HCT116 (cell line): Measurements from ENCODE around the gene MAP3K2. TPM values are rescaled to one million over a fixed set of nuclear protein-coding genes. Genes with fewer than 3 reads are reported as not detected.

ENCODE experiments used
- ATAC-seq: fragments of 200-7000 bp; cut with Tn5 transposase; 2 replicates; pipeline ENCODE4 v1.9.1; 2020; ENCODE audit warnings: mild to moderate bottlenecking, moderate library complexity
- BruUV-seq: library from RNA; stranded (reverse); fragments of 400-500 nt; replicated peaks from 2 replicates; lab custom pipeline; 2021; lab: Mats Ljungman, UMichigan
- CTCF ChIA-PET: fragments of 300-600 bp; sonication (Branson Sonifier 250); formaldehyde crosslinking; loops from one replicate; lab custom pipeline; 2021; ENCODE audit warnings: antibody characterized with exemption; lab: Charles Lee
- POLR2A ChIA-PET: fragments of 300-600, 350-600 bp; sonication (Branson Sonifier 250); formaldehyde crosslinking; loops from one replicate; lab custom pipeline; 2021; ENCODE audit warnings: antibody characterized with exemption; lab: Charles Lee
- RAD21 ChIA-PET, 2 experiments: fragments of 300-600 bp; sonication (Branson Sonifier 250); formaldehyde crosslinking; loops; one replicate each; lab custom pipeline; 2023; ENCODE audit warnings: low total read pairs in 2 of 2; ENCODE audit not compliant: uncharacterized antibody in 2 of 2, unreplicated experiment in 2 of 2, low non-redundant PET in 1 of 2; lab: Charles Lee
- DNase-seq: peaks from one replicate; pipeline ENCODE4 v3.0.0-alpha.2; 2010; ENCODE audit warnings: low read depth, low spot score
- H2AFZ ChIP-seq: fragments of 200-600 bp; shearing (Covaris generic), sonication (generic); 2 replicates; pipeline ENCODE4 v1.6.1; 2017; ENCODE audit warnings: low read depth, mixed run types, mixed read lengths, antibody characterized with exemption, low read length; ENCODE audit not compliant: poor library complexity, severe bottlenecking
- H3K27ac ChIP-seq: 2 replicates; pipeline ENCODE4 v1.5.1; 2012; ENCODE audit warnings: low read depth, low read length
- H3K27me3 ChIP-seq: fragments of 200-600 bp; sonication (generic); 2 replicates; pipeline ENCODE4 v1.6.1; 2016; ENCODE audit warnings: mixed run types, low read length, mixed read lengths; ENCODE audit not compliant: insufficient read depth
- H3K36me3 ChIP-seq, 2 experiments: fragments of 200-500 bp in 1 of 2; fragments of 200-600 bp in 1 of 2; sonication (Bioruptor generic) in 1 of 2; sonication (generic) in 1 of 2; 2 replicates each; pipeline versions ENCODE4 v1.5.1 to v1.6.1; 2014 to 2016; ENCODE audit warnings: low read length in 2 of 2, inconsistent platforms in 1 of 2, mixed read lengths in 1 of 2, mixed run types in 1 of 2; ENCODE audit not compliant: insufficient read depth in 2 of 2, control insufficient read depth in 1 of 2
- H3K4me1 ChIP-seq, 2 experiments: fragments of 200-600 bp in 1 of 2; sonication (generic) in 1 of 2; 2 replicates each; pipeline versions ENCODE4 v1.5.1 to v1.6.1; 2012 to 2017; ENCODE audit warnings: low read length in 2 of 2, inconsistent platforms in 1 of 2, mild to moderate bottlenecking in 1 of 2, mixed read lengths in 1 of 2, mixed run types in 1 of 2, moderate library complexity in 1 of 2; ENCODE audit not compliant: insufficient read depth in 2 of 2, control insufficient read depth in 1 of 2
- H3K4me2 ChIP-seq: fragments of 200-600 bp; sonication (generic); 2 replicates; pipeline ENCODE4 v1.6.1; 2017; ENCODE audit warnings: mixed run types, low read length, mixed read lengths
- H3K4me3 ChIP-seq, 2 experiments: fragments of 200-600 bp in 1 of 2; sonication (generic) in 1 of 2; replicated peaks in 1 of 2; 2 replicates each; pipeline ENCODE4 v1.5.1; 2011 to 2016; ENCODE audit warnings: low read length in 2 of 2, control low read depth in 1 of 2, low read depth in 1 of 2, mild to moderate bottlenecking in 1 of 2, mixed read lengths in 1 of 2, mixed run types in 1 of 2
- H3K79me2 ChIP-seq: fragments of 200-600 bp; sonication (generic); 2 replicates; pipeline ENCODE4 v1.6.1; 2017; ENCODE audit warnings: mild to moderate bottlenecking, mixed run types, low read length, moderate library complexity, mixed read lengths; ENCODE audit not compliant: insufficient read depth
- H3K9ac ChIP-seq: fragments of 200-600 bp; sonication (generic); 2 replicates; pipeline ENCODE4 v1.6.1; 2016; ENCODE audit warnings: low read length, mixed read lengths
- H3K9me2 ChIP-seq: fragments of 200-600 bp; sonication (generic), shearing (Covaris generic); 2 replicates; pipeline ENCODE4 v1.6.1; 2017; ENCODE audit warnings: mixed run types, mild to moderate bottlenecking, moderate library complexity; ENCODE audit not compliant: insufficient read depth
- H3K9me3 ChIP-seq, 2 experiments: fragments of 200-500 bp in 1 of 2; fragments of 200-600 bp in 1 of 2; sonication (Bioruptor generic) in 1 of 2; sonication (generic) in 1 of 2; 2 replicates each; pipeline ENCODE4 v1.6.1; 2014 to 2017; ENCODE audit warnings: low read length in 2 of 2, mixed read lengths in 2 of 2, inconsistent platforms in 1 of 2, low read depth in 1 of 2, mild to moderate bottlenecking in 1 of 2, mixed run types in 1 of 2, moderate library complexity in 1 of 2; ENCODE audit not compliant: control insufficient read depth in 1 of 2, insufficient read depth in 1 of 2
- H4K20me1 ChIP-seq: fragments of 200-600 bp; sonication (generic), shearing (Covaris generic); 2 replicates; pipeline ENCODE4 v1.6.1; 2017; ENCODE audit warnings: mixed run types, mild to moderate bottlenecking, moderate library complexity; ENCODE audit not compliant: insufficient read depth
- CBX3 ChIP-seq: IDR thresholded peaks from 2 replicates; pipeline ENCODE4 v1.6.1; 2012; ENCODE audit warnings: low read depth
- EGR1 ChIP-seq: IDR thresholded peaks from 2 replicates; pipeline ENCODE4 v1.6.1; 2012; ENCODE audit warnings: low read depth
- ELF1 ChIP-seq: IDR thresholded peaks from 2 replicates; pipeline ENCODE4 v1.6.1; 2012; ENCODE audit warnings: low read depth, borderline replicate concordance
- EZH2phosphoT487 ChIP-seq: fragments of 200-600 bp; IDR thresholded peaks from 2 replicates; pipeline ENCODE4 v1.6.1; 2018; ENCODE audit warnings: antibody characterized with exemption, borderline replicate concordance
- FOSL1 ChIP-seq: IDR thresholded peaks from 2 replicates; pipeline ENCODE4 v1.6.1; 2012; ENCODE audit warnings: low read depth
- JUND ChIP-seq: IDR thresholded peaks from 2 replicates; pipeline ENCODE4 v1.6.1; 2012
- POLR2A ChIP-seq: IDR thresholded peaks from 2 replicates; pipeline ENCODE4 v1.7.0; 2011; ENCODE audit warnings: borderline replicate concordance; ENCODE audit not compliant: insufficient read depth, insufficient read length; ENCODE audit errors: extremely low read depth
- POLR2AphosphoS5 ChIP-seq: IDR thresholded peaks from 2 replicates; pipeline ENCODE4 v1.6.1; 2011; ENCODE audit warnings: mild to moderate bottlenecking, low read depth, low read length, moderate library complexity
- RAD21 ChIP-seq: IDR thresholded peaks from 2 replicates; pipeline ENCODE4 v1.6.1; 2012; ENCODE audit warnings: low read depth, mild to moderate bottlenecking
- ZFX ChIP-seq: fragments of 450-650 bp; IDR thresholded peaks from 2 replicates; pipeline ENCODE4 v1.6.1; 2017
- intact Hi-C: fragments of 100-400 bp; cut with micrococcal nuclease; formaldehyde crosslinking; loops from 2 replicates; pipeline ENCODE4 v1.10.0; 2022
- total RNA-seq: library from RNA; stranded (reverse); gene quantifications from one replicate; pipeline ENCODE4 v1.2.1, GENCODE V29; 2021; ENCODE audit not compliant: unreplicated experiment
- TF ChIP-seq, protein P1 (sequence below): IDR thresholded peaks from 2 replicates; pipeline ENCODE4 v1.6.1; 2012; ENCODE audit warnings: low read depth
- TF ChIP-seq, protein P2 (sequence below), 3 experiments: fragments of 200-600 bp in 1 of 3; sonication (generic) in 1 of 3; IDR thresholded peaks in 2 of 3; conservative IDR thresholded peaks in 1 of 3; 2 replicates each; pipeline ENCODE4 v1.5.1; 2012 to 2017; ENCODE audit warnings: low read depth in 2 of 3, low read length in 2 of 3, antibody characterized with exemption in 1 of 3, borderline replicate concordance in 1 of 3, control low read depth in 1 of 3, mild to moderate bottlenecking in 1 of 3, mixed read lengths in 1 of 3, mixed run types in 1 of 3, moderate library complexity in 1 of 3; ENCODE audit not compliant: insufficient read depth in 1 of 3
- TF ChIP-seq, protein P3 (sequence below): IDR thresholded peaks from 2 replicates; pipeline ENCODE4 v1.6.1; 2011; ENCODE audit warnings: mild to moderate bottlenecking, low read length, moderate library complexity; ENCODE audit not compliant: insufficient replicate concordance; ENCODE audit errors: extremely low read depth

The MAP3K2 gene
- total RNA-seq, 1 experiment from 2014 or later = 44.5 TPM

DNA sequence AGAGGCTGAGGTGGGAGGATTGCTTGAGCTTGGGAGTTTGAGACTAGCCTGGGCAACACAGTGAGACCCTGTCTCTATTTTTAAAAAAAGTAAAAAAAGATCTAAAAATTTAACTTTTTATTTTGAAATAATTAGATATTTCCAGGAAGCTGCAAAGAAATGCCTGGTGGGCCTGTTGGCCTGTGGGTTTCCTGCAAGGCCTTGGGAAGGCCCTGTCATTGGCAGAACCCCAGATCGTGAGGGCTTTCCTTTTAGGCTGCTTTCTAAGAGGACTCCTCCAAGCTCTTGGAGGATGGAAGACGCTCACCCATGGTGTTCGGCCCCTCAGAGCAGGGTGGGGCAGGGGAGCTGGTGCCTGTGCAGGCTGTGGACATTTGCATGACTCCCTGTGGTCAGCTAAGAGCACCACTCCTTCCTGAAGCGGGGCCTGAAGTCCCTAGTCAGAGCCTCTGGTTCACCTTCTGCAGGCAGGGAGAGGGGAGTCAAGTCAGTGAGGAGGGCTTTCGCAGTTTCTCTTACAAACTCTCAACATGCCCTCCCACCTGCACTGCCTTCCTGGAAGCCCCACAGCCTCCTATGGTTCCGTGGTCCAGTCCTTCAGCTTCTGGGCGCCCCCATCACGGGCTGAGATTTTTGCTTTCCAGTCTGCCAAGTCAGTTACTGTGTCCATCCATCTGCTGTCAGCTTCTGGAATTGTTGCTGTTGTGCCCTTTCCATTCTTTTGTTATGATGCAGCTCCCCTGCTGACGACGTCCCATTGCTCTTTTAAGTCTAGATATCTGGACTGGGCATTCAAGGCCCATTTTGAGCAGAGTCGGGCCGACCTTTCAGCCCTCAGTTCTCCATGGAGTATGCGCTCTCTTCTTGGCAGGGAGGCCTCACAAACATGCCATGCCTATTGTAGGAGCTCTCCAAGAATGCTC lies 37.1 kb upstream of the MAP3K2 start:
- TF ChIP-seq, protein P1, sequence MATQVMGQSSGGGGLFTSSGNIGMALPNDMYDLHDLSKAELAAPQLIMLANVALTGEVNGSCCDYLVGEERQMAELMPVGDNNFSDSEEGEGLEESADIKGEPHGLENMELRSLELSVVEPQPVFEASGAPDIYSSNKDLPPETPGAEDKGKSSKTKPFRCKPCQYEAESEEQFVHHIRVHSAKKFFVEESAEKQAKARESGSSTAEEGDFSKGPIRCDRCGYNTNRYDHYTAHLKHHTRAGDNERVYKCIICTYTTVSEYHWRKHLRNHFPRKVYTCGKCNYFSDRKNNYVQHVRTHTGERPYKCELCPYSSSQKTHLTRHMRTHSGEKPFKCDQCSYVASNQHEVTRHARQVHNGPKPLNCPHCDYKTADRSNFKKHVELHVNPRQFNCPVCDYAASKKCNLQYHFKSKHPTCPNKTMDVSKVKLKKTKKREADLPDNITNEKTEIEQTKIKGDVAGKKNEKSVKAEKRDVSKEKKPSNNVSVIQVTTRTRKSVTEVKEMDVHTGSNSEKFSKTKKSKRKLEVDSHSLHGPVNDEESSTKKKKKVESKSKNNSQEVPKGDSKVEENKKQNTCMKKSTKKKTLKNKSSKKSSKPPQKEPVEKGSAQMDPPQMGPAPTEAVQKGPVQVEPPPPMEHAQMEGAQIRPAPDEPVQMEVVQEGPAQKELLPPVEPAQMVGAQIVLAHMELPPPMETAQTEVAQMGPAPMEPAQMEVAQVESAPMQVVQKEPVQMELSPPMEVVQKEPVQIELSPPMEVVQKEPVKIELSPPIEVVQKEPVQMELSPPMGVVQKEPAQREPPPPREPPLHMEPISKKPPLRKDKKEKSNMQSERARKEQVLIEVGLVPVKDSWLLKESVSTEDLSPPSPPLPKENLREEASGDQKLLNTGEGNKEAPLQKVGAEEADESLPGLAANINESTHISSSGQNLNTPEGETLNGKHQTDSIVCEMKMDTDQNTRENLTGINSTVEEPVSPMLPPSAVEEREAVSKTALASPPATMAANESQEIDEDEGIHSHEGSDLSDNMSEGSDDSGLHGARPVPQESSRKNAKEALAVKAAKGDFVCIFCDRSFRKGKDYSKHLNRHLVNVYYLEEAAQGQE = no peak
- no peak for TF ChIP-seq RAD21
- no peak for TF ChIP-seq CBX3
- TF ChIP-seq ELF1 = no peak
- no peak for TF ChIP-seq FOSL1
- TF ChIP-seq EZH2phosphoT487 = no peak
- no peak for TF ChIP-seq POLR2AphosphoS5
- TF ChIP-seq JUND = no peak
- TF ChIP-seq EGR1 = no peak
- TF ChIP-seq, protein P2, sequence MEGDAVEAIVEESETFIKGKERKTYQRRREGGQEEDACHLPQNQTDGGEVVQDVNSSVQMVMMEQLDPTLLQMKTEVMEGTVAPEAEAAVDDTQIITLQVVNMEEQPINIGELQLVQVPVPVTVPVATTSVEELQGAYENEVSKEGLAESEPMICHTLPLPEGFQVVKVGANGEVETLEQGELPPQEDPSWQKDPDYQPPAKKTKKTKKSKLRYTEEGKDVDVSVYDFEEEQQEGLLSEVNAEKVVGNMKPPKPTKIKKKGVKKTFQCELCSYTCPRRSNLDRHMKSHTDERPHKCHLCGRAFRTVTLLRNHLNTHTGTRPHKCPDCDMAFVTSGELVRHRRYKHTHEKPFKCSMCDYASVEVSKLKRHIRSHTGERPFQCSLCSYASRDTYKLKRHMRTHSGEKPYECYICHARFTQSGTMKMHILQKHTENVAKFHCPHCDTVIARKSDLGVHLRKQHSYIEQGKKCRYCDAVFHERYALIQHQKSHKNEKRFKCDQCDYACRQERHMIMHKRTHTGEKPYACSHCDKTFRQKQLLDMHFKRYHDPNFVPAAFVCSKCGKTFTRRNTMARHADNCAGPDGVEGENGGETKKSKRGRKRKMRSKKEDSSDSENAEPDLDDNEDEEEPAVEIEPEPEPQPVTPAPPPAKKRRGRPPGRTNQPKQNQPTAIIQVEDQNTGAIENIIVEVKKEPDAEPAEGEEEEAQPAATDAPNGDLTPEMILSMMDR (IDR thresholded peaks at IDR 0.05 in 2 of 3, conservative IDR thresholded peaks at IDR 0.05 in 1 of 3; ENCODE audit: borderline replicate concordance in 1 of 3, insufficient read depth in 1 of 3, low read depth in 2 of 3, low read length in 2 of 3) = no peak
- no peak for TF ChIP-seq POLR2A
- TF ChIP-seq ZFX = no peak
- TF ChIP-seq, protein P3, sequence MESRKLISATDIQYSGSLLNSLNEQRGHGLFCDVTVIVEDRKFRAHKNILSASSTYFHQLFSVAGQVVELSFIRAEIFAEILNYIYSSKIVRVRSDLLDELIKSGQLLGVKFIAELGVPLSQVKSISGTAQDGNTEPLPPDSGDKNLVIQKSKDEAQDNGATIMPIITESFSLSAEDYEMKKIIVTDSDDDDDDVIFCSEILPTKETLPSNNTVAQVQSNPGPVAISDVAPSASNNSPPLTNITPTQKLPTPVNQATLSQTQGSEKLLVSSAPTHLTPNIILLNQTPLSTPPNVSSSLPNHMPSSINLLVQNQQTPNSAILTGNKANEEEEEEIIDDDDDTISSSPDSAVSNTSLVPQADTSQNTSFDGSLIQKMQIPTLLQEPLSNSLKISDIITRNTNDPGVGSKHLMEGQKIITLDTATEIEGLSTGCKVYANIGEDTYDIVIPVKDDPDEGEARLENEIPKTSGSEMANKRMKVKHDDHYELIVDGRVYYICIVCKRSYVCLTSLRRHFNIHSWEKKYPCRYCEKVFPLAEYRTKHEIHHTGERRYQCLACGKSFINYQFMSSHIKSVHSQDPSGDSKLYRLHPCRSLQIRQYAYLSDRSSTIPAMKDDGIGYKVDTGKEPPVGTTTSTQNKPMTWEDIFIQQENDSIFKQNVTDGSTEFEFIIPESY = no peak
- H3K27ac ChIP-seq = no peak overlapping the region
- POLR2A ChIA-PET = no interaction called here
- H3K27me3 ChIP-seq = no peaks in the 10 kb centered on the region
- intact Hi-C loops = no loop called here
- no TSS peak for BruUV-seq
- H3K4me3 ChIP-seq = no peak overlapping the region
- no peak overlapping the region for H2AFZ ChIP-seq
- no peaks in the 10 kb centered on the region for H3K36me3 ChIP-seq
- DNase-seq (no peak), ATAC-seq (no peak)
- H3K9me3 ChIP-seq = no peaks in the 10 kb centered on the region
- H3K4me1 ChIP-seq = peaks cover 1 to 9% of the 10 kb centered on the region in 2 experiments; a peak in 2 of 4 replicates
- H4K20me1 ChIP-seq = no peaks in the 10 kb centered on the region
- RAD21 ChIA-PET = no interaction called here
- no peak overlapping the region for H3K4me2 ChIP-seq
- CTCF ChIA-PET = interaction anchor here (0.8 to 2.1 kb wide), 2 partner anchors 10 to 11 kb away, joined by 3 to 8 read pairs; no protein-coding TSS in a partner anchor
- H3K79me2 ChIP-seq = no peaks in the 10 kb centered on the region
- no peaks in the 10 kb centered on the region for H3K9me2 ChIP-seq
- H3K9ac ChIP-seq = no peak overlapping the region
